Left lung (tissue), 10 donors: ENCODE results near the gene SLX9. TPM values are rescaled to one million over a fixed set of nuclear protein-coding genes. Genes with fewer than 3 reads are reported as not detected.

ENCODE experiments used
- ATAC-seq: fragments of 200-7000 bp; cut with Tn5 transposase; one replicate; pipeline ENCODE4 v1.9.1; 2020; ENCODE audit warnings: moderate library complexity
- DNase-seq, 4 donors: peaks; one replicate each; pipeline ENCODE4 v3.0.0-alpha.2; 2013 to 2020
- H3K27ac ChIP-seq, 2 donors: fragments of 200-600 bp; sonication (generic) in 1 of 2; one replicate each; pipeline versions ENCODE4 v1.5.0 to v1.8.0; 2020 to 2021
- H3K27me3 ChIP-seq, 2 donors: fragments of 200-600 bp; sonication (generic) in 1 of 2; one replicate each; pipeline versions ENCODE4 v1.5.0 to v1.8.0; 2020 to 2021
- H3K36me3 ChIP-seq, 2 donors: fragments of 200-600 bp; sonication (generic) in 1 of 2; one replicate each; pipeline versions ENCODE4 v1.5.0 to v1.8.0; 2020 to 2021
- H3K4me1 ChIP-seq, 2 donors: fragments of 200-600 bp; one replicate each; pipeline ENCODE4 v1.8.0; 2021
- H3K4me3 ChIP-seq, 2 donors: fragments of 200-600 bp; sonication (generic) in 1 of 2; one replicate each; pipeline versions ENCODE4 v1.5.0 to v1.8.0; 2020 to 2021; ENCODE audit warnings: mild to moderate bottlenecking in 1 of 2
- H3K9me3 ChIP-seq, 2 donors: fragments of 200-600 bp; sonication (generic) in 1 of 2; one replicate each; pipeline versions ENCODE4 v1.5.0 to v1.8.0; 2020 to 2021
- CTCF ChIP-seq, 2 donors: fragments of 200-600 bp; sonication (generic) in 1 of 2; IDR thresholded peaks; one replicate each; pipeline versions ENCODE4 v1.5.0 to v1.8.0; 2021; ENCODE audit warnings: antibody characterized with exemption in 2 of 2
- intact Hi-C, 2 donors: fragments of 100-400 bp; cut with DNase I; formaldehyde crosslinking; loops; one replicate each; pipeline versions ENCODE4 v1.11.2 to v1.14.2; 2022
- polyA plus RNA-seq, 6 donors: library from polyadenylated mRNA; unstranded; fragments of 120-200 nt; gene quantifications; one replicate each; pipeline ENCODE4 v1.2.1, GENCODE V29; 2013; ENCODE audit not compliant: insufficient read length in 6 of 6
- total RNA-seq, 2 donors: library from RNA; stranded (reverse); fragmentation: NEBNext Ultra II Directional; extraction: Animal tissue kit (Norgen Biotek cat#: 25700); gene quantifications; one replicate each; pipeline ENCODE4 v1.2.1, GENCODE V29; 2021
- donor health status: DM: no; HTN: yes; CAD: no.
- donor health status: DM: no; HTN: no; CAD: no.

SLX9 gene
- total and polyA plus RNA-seq, 8 donors: 11.5 to 29.6 (median 16.2) TPM

GRCh38 chr21:44996983-44997936, 57.4 kb downstream of the SLX9 start:
- intact Hi-C loops: no loop called here
- TF ChIP-seq CTCF (IDR thresholded peaks at IDR 0.05): no peak
- Histone ChIP-seq H3K4me3 (no peak overlapping the region), H3K27me3 (peaks cover 0 to 29% of the 10 kb centered on the region in 2 donors), H3K9me3 (no peaks in the 10 kb centered on the region), H3K27ac (no peak overlapping the region), H3K4me1 (peaks cover 0 to under 1% of the 10 kb centered on the region in 2 donors), H3K36me3 (no peaks in the 10 kb centered on the region)
- DNase-seq (peak in 1 of 4 donors; percentile 71), ATAC-seq (no peak)

- intact Hi-C loops: no loop called here
- H3K27me3 ChIP-seq: peaks cover 0 to 29% of the 10 kb centered on the region in 2 donors
- H3K4me3 ChIP-seq: no peak overlapping the region
- H3K27ac ChIP-seq: no peak overlapping the region
- peaks cover 0 to under 1% of the 10 kb centered on the region in 2 donors for H3K4me1 ChIP-seq
- H3K36me3 ChIP-seq: no peaks in the 10 kb centered on the region
- DNase-seq: no peak
- H3K9me3 ChIP-seq: no peaks in the 10 kb centered on the region
- no peak for TF ChIP-seq CTCF (IDR thresholded peaks at IDR 0.05)
- ATAC-seq: no peak
Observed at GRCh38 chr21:44998086-44998620, 58.3 kb downstream of the SLX9 start.

DNA sequence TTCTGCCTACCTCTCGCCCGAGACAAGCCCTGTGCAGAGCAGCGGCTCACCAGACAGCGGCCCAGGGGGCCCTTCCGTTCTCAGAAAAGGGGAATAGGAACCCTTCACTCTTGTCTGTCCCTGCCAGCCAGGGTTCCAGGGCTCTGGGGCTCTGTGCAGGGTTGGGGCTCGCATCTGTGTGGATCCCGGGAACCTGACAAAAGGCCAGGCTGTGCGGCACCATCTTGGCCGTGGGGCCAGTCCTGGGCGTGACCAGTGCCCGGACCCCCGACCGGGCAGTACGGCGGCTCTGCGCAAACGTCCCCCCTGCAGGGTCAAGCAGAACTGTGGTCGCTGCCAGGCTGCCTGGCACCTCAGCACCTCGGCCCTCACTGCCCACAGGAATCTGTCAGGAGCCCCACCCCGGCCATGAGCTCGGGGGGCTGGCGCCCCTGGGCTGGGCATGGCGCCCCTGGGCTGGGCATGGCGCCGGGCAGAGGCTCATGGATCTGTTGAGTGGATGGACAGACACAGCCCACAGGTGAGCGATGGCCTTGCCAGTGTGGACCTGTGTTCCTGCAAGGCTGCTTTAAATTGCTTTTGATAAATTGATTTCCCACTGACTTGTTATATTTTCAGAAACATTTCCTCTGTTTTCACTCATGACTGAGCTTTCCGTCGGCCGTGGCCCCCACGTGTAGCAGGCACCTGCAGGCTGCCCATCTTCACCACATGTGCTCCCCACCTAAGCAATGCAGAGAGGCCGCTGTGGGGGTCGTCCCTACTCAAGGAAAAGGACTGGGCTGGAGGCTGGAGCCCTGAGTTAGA, 59.0 kb downstream of the SLX9 start:
- H3K4me3 ChIP-seq: no peak overlapping the region
- no peaks in the 10 kb centered on the region for H3K36me3 ChIP-seq
- peaks cover 0 to 4% of the 10 kb centered on the region in 2 donors for H3K4me1 ChIP-seq
- ATAC-seq (no peak), DNase-seq (peak in 1 of 4 donors; percentile 68)
- intact Hi-C loops: no loop called here
- no peak for TF ChIP-seq CTCF (IDR thresholded peaks at IDR 0.05)
- peaks cover 0 to 29% of the 10 kb centered on the region in 2 donors for H3K27me3 ChIP-seq
- H3K9me3 ChIP-seq: no peaks in the 10 kb centered on the region
- no peak overlapping the region for H3K27ac ChIP-seq

DNA sequence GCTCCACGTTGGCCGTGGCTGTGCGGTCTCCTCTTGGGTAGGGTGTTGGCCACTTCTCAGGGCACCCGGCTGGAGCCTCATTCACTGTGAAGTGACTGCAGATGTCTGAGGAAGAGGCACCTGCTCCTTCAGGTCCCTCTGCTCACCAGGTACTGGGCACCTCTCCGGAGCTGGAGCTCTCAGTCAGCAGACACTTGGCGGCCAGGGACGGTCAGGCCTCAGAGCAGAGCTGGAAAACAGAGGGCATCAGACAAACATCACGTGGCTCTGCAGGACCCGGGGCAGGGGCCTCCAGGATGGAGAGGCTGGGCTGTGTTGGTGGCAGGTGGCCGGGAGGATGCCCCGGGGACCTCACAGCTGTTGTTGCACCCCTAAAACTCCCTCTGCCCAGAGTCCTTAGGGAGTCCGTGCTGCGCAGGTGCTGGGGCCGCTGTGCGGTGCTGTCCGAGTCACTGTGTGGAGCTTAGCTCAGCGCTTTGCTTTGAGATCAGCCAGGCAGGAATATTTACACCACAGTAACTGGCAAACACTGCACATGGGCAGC, 59.7 kb downstream of the SLX9 start:
- peaks cover 0 to 4% of the 10 kb centered on the region in 2 donors for H3K4me1 ChIP-seq

More for the DNA sequence above, 59.7 kb downstream of the SLX9 start:
- ATAC-seq (no peak), DNase-seq (peak in 1 of 4 donors; percentile 65)
- intact Hi-C loops: no loop called here
- Histone ChIP-seq H3K36me3 (no peaks in the 10 kb centered on the region), H3K27me3 (peaks cover 0 to 29% of the 10 kb centered on the region in 2 donors), H3K27ac (no peak overlapping the region), H3K9me3 (no peaks in the 10 kb centered on the region), H3K4me3 (no peak overlapping the region)
- TF ChIP-seq CTCF (IDR thresholded peaks at IDR 0.05): no peak
